DMS79 (cell line): ENCODE measurements around the gene CLNK.

Experiments used
- DNase-seq: peaks from one replicate; lab custom pipeline; 2025; lab: John Stamatoyannopoulos, UW

The CLNK gene

DNA sequence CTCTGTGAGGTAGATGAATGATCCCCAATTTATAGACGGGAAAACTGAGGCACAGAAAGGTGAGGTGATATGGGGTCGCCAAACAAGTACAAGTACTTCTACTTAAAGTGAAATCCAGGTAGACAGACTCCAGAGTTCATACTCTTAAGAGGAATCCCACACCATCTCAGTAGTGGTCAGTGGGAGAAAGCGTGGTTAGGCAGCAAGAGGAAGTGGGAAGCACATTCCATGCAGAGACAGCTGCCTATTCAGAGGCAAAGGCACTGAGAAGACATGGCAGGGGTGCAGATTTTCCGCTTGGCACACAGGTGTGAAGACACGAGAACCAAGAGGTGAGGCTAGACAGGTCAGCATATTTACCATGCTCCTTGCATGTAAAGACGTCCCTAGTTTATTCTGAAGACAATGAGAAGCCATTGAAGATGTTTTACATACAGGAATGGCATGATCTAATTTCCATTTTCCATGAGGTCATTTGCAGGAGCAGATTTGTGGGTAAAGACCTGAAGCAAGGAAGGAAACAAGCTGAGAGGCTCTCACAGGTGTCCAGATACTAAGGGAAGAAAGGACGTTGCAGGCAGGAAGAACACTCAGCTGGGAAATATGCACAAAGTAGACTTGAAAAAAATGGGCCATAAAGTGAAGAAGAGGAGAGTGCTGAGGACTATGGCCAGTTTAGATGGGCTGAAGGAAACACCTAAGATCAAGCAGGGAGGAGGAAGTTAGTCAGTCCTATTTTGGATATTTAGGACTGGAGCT, 17.3 kb upstream of the CLNK start:
- no peak for DNase-seq

DNA sequence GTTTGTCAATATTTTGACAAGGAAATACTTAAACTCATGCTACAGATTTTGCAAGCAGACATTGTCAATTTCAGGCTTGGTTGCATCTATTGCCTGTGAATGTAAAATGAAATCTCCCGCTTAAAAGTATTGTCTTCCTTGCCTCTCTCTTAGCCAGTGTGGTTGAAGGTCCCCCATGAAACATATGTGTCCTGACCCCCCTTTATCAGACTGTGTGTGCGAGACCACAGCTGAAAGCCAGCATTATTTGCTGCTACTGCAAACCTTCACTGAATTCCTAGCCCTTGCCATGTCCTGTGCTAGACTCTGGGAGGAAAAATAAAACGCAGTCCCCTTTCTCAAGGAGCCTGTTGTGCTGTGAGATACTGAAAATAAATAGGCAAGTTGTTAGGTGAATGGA, 16.6 kb upstream of the CLNK start:
- DNase-seq, result no peak

- DNase-seq, result no peak
Observed at GRCh38 chr4:10698172-10698571, 13.6 kb upstream of the CLNK start.

GRCh38 chr4:10697086-10697485, 12.5 kb upstream of the CLNK start:
- no peak for DNase-seq

- no peak for DNase-seq
Observed at GRCh38 chr4:10696253-10696652, 11.7 kb upstream of the CLNK start.

GRCh38 chr4:10694828-10695209, 10.3 kb upstream of the CLNK start:
- DNase-seq, result no peak

- no peak for DNase-seq
Observed at GRCh38 chr4:10694151-10694827, 9.7 kb upstream of the CLNK start.

GRCh38 chr4:10691651-10692050, 7.1 kb upstream of the CLNK start:
- DNase-seq, result no peak

GRCh38 chr4:10690185-10690907, 5.8 kb upstream of the CLNK start:
- no peak for DNase-seq

GRCh38 chr4:10688846-10689245, 4.3 kb upstream of the CLNK start:
- DNase-seq, result no peak

DNA sequence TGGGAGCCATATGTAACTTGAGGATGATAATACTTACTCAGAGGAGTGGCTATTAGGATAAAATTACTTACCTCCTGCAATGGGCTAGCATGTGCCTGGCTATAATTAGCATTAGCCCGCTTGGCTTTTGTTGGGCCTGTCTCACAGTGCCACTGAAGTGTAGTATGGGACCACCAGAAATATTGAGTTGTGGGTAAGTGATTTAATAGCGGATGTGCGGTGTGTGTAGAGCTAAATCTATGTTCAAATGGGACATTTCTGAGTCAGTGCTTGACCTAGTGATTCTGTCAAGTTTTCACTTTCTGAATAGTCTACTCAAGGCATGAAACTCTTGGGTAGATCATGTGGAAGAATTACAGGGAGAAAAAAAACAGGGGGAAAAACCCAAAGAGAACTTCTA, 3.5 kb upstream of the CLNK start:
- DNase-seq, result no peak

DNA sequence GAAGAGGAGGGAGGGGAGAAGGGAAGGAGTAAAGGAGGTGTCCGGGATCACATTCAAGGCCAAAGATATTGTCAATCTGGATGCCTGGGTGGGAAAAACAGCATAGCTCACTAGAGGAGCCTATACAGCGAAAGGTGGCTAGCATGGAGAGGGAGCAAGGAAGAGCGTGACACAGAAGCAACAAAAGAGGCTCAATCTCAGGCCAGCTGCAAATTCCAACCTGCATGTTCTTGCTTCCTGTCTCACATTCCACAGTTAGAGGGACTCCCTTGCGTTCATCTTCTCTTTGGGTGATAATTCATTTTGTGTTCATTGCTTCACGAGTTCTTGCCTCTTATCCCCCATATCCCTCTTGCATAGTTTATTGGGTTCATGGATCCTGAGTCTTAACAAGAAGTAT, 3.0 kb upstream of the CLNK start:
- no peak for DNase-seq

DNA sequence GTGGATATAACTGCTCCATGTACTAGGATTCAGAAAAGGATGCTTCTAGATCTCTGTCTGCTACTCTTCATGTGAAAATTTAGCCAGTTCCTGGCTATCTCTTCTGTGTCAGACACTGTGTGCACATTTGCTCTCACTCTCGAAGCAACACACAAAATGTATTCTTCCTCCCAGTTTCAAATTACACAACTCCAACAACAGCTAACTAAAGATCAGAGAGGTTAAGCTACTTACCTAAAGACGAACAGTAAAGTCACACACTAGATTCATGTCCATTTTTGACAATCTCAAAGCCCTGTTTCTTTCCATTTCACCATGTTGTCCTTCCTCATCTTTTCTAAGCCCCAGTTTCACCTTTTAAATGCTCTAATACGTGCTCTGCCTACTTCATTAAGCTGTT, 2.2 kb downstream of the CLNK start:
- no peak for DNase-seq

DNA sequence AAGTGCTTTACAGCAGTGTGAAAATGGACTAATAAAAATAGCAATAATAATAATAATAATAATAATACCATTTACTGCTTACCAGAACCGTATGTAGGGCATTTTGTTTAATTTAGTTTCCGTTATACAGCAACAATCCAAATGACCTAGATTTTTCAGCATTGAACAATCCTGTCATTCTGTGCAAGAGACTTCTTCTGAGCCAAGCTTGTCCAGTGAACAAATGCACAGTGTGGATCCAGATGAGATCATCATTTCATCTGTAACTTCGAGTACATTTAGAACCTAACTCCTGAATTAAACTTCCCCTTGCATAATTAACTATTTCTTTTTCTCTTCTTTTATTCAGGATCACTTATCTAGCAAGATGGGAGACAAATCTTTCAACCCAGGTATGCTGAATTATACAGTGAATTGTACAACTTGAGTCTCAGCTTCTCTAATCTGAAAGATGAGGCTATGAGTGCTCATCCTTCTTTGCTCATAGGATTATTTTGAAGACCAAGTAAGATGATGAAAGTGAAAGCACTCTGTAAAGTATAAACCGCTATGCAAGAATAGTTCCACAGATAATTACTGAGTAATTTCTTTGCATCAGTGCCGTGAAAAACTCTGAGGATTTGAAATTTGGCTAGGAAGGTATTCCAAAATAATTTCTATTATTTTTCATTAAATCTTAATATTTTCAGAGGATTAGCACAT, 6.6 kb downstream of the CLNK start:
- DNase-seq, result no peak

- DNase-seq, result no peak
Observed at GRCh38 chr4:10673817-10674369, 10.7 kb downstream of the CLNK start.

DNA sequence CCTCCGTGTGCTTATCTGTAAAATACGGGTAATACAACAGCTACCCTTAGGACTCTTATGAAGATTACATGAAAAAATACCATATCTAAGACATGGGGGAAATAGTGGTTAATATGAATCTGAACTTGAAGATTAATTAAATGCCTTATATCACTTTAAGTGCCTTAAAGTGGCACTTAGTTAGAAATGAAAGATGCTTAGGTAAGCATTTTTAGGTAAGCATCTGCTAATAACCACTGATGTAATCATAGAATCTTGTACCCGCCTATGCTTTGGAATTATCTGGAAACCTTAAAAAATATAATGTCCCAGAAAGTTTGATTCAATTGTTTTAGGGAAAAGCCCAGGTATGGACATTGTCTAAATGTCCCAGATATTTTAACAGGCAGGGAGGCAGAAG, 12.2 kb downstream of the CLNK start:
- DNase-seq, result no peak

GRCh38 chr4:10671799-10672198, 12.8 kb downstream of the CLNK start:
- no peak for DNase-seq

DNA sequence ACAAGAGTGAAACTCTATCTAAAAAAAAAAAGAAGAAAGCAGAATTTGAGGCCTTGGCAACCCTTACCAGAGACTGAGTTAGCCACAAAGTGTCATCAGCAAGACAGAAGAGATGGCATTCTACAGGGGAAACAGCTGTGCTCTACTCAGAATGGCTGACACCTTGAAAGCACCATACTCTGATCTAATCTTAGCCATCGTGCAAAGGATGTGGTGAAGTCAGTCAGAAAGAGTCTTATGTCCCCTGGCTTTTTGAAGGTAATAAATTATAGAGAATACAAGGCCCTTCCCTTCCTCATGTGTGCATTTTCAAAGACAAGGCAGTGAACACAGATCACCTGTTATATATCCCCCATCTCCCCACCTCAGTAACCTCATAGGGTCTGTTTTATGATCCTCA, 13.2 kb downstream of the CLNK start:
- DNase-seq, result no peak

DNA sequence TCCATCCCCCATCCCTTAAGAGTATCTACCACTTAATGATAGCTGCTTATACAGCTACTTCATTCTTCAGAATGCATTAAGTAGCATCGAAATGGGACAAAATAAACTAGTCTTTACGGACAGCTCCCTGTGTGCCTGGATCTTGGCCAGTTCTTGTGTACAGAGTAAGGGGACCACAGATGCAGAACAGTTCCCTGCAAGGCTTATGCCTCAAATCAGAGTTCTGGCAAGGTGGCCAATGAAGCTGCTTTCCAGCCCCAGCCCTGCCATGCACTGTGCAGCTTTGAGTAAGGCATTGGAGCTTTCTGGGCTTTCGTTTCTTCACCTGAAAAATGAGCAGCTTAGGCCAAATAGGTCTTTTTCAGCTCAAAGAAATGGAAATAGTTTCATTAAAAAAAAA, 14.2 kb downstream of the CLNK start:
- DNase-seq, result no peak

DNA sequence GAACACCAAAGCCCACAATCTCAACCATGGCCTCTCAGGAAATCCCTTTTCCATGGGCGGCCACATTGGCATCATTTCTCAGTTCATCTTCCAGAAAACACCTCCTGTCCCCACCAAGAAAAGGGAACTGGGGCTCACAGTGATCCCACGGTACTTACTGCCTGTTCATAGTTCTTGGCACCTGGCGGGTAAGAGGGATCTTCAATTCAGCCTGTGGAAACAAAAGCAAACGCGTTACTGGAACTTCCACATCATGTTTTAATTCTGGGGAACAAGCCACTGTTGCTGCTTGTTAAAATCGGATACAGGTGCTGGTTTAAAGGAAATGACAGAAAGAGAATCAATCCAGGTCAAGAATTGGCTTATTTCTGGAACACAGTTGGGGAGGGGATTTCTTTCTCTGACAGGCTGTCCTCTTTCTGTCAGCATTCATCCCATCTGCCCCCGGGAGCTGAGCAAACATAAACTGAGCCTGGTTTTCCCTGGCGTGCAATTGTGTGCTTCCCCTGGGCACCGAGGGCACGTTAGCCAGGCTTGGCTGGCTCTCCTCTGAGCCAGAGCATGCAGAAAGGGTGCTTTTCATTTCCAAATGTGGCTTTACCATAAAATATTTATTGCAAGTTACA, 16.8 kb downstream of the CLNK start:
- no peak for DNase-seq

GRCh38 chr4:10666616-10667015, 18.0 kb downstream of the CLNK start:
- DNase-seq, result no peak

DNA sequence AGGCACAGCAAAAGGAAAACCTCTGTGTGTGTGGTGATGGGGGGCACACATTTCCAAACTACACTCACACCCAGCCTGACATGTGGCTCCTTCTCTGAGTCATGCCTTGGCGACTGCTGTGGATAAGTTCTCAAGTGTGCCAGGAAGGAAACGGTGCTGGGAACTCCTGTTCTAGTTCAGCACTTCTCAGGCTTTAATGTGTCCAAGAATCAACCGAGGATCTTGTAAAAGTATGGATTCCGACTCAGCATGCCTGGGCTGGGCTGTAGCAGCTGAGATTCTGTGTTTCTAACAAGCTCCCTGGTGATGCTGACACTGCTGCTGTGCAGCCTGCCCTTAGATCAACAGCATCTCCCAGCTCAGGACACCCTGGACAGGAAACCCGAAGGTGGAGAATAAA, 20.2 kb downstream of the CLNK start:
- DNase-seq, result no peak
